Right renal cortex interstitium (tissue), 3 donors: ENCODE measurements around the gene PASK. TPM values are rescaled to one million over a fixed set of nuclear protein-coding genes. Genes with fewer than 3 reads are reported as not detected.
A peak's percentile ranks its signal among the peaks of the same experiment; 100 is the strongest.
"Not testable (repeated sequence)": the region's sequence is repeated elsewhere in the genome, so short reads cannot be mapped to it uniquely, and the experiment has no call there.

Experiments used
- DNase-seq, 3 donors: peaks; one replicate each; pipeline ENCODE4 v3.0.0-alpha.2; 2013; ENCODE audit warnings: low read depth in 3 of 3, low spot score in 2 of 3
- polyA plus RNA-seq, 3 donors: library from polyadenylated mRNA; unstranded; fragments of 120-200 nt; gene quantifications; one replicate each; pipeline ENCODE4 v1.2.1, GENCODE V29; 2013; ENCODE audit not compliant: insufficient read length in 3 of 3

PASK gene
- polyA plus RNA-seq = 10 to 100 TPM; 11.9 to 14.7 (median 13.0) TPM

- DNase-seq = peak; percentile 80 to 91 (median 82)
Observed at GRCh38 chr2:241148891-241149674, at the start of gene PASK. Gene PASK, minus strand, starts transcription at chr2:241149472. Its CDS starts 6,440 bp downstream, at chr2:241143032.

DNA sequence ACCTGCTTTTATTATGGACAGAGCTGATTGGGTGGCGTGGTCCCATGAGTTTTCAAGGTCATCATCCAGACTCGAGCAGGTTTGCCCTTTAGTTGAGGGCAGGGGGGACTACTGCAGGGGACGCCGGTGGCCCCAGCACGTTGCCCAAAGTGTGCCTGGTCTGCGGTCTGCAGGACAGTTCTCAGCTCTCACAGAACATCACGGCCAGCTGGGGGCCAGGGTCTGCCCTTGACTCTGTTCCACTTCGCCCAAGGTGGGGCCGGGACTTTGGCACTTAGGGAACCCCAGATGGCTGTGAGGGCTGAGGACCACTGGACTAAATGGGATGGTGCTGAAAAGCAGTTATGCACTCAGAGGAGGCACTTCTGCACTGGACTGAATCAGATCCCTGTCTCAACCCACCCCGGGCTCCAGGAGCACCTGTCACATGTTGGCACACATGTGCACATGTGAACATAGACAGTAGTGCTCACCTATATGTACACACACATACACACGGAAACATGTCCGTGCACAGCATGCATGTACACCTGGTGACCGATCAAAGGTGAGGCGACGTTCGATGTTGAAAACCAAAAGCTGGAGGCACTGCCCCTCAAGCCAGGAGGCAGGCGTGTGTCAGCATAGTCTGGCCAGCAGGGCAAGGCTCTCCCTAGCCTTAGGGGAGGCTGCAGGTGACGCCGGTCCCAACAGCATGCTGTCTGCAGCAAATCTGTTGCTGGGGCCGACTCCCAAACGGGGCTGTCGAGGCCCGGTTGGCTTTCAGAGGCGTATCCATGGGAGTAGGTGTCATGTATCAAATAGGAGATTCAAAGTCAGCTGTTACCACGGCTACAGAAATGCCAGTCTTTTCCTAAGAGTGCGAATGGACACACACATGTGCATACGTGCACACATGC is 49.4 kb upstream of the PASK start:
- DNase-seq = no peak

- no peak for DNase-seq
Observed at GRCh38 chr2:241197947-241198346, 48.7 kb upstream of the PASK start.

- DNase-seq = not testable (repeated sequence)
Observed at GRCh38 chr2:241197246-241197645, 48.0 kb upstream of the PASK start.

- no peak for DNase-seq
Observed at GRCh38 chr2:241195506-241196130, 46.3 kb upstream of the PASK start.

DNA sequence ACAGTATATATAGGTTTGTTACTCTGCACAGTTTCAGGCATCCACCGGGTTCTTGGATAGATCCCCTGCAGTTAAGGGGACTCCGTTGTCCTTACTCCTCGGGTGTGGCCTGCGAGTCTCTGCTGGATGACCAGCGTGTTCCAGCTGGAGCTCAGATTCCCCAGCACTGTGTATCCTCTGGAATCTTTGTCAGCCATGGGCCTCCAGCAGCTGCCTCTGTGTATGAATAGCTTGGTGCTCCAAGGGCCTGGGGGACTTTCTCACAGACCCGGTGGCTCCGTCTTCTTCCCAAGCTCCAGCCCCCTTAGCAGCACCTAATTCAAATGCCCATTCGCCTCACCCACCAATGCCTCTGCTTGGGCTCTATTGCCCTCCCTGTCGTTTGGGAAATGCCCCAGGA is 45.5 kb upstream of the PASK start:
- DNase-seq = no peak

DNA sequence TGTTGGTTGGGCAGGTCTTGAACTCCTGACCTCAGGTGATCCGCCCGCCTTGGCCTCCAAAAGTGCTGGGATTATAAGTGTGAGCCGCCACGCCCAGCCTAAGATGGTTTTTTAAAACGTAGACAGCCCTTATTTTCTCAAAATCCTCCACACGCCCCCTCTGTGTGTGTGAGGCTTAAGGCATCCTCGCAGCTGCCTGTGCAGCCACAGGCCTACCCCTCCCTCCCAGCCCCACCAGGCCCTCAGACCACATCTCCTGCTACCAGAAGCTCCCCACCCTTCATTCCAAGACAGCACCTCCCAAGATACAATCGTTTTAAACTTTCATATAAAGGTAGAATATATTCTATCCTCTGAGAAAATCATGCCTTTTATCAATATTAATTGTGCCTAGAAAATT is 44.0 kb upstream of the PASK start:
- no peak for DNase-seq

GRCh38 chr2:241191081-241191480 is 41.8 kb upstream of the PASK start:
- DNase-seq = no peak

DNA sequence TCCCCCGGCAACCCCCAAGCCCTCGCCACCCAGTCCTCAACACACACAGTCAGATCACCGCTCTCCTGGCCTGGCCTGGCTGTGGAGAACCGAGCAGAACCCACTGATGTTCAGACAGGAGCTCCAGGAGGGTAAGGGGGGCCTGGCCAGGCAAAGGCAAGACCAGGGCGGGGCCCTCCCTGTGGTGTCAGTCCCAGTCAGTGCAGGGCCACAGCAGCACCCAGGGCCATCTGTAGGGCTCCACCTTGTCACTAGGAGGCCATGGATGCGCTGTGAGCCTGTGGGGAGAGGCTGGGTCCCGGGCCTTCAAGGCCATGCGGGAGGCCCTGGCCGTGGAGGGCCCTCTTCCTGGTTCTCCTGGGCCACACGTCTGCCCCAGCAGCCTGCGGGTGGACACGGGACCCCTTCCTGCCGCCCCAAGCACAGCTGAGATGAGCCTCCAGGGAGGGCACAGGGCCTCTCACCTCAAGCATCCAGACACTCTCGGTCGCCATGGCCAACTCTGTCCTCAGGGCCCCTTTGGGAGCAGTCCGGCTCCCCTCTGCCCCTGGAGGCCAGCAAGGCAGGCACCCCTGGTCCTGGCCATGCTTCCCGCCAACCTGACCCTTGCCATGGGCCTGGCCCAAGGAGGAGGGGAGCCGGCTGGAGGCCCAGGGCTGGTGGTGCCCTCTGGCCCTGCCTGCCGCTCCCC is 41.2 kb upstream of the PASK start:
- DNase-seq = no peak

DNA sequence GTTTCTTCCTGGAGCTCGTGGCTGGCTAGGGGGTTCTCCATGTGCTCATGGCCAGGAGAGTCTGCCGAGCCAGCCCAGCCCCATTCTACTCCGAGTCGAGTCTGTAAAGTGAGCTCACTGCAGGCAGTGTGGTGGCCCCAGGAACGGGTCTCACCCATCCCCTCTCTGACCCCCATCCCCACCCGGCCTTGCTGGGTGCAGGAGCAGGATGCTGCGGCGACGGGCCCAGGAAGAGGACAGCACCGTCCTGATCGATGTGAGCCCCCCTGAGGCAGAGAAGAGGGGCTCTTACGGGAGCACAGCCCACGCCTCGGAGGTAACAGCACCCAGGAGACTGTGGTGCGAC is 40.6 kb upstream of the PASK start:
- DNase-seq = no peak

DNA sequence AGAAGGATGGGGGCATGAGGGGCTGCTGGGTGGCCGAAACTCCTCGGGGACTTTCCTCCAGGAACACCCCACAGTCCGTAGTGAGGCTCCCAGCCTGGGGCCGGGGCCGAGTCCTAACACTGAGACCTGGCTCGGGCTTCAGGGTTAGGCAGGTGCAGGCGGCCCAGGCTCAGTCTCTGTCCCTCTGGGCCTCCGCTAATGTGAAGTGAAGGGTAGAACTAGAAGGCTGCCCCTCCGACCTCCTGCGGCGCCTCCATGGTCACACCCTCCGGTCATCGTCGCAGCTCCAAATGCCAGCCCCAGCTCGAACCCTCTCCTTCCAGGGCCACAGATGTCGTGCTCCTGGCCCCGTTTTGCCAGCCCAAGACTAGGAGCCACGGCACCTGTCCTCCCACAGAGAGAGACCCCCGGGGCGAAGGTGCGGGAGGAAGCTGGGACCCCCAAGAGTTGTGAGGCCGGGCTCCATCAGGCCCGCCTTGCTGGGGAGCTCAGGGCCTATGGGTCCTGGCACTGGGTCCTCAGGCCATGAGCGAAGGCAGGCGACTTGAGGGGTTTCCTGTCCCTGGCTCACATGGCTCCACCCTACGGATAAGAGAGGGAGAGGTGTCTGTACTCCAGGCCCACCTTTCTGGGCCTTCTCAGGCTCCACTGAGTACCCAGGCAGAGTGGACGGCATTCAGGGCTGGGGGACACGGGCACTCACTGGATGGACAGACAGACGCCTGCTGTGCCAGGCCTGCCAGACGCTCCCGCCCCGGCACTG is 40.0 kb upstream of the PASK start:
- no peak for DNase-seq

DNA sequence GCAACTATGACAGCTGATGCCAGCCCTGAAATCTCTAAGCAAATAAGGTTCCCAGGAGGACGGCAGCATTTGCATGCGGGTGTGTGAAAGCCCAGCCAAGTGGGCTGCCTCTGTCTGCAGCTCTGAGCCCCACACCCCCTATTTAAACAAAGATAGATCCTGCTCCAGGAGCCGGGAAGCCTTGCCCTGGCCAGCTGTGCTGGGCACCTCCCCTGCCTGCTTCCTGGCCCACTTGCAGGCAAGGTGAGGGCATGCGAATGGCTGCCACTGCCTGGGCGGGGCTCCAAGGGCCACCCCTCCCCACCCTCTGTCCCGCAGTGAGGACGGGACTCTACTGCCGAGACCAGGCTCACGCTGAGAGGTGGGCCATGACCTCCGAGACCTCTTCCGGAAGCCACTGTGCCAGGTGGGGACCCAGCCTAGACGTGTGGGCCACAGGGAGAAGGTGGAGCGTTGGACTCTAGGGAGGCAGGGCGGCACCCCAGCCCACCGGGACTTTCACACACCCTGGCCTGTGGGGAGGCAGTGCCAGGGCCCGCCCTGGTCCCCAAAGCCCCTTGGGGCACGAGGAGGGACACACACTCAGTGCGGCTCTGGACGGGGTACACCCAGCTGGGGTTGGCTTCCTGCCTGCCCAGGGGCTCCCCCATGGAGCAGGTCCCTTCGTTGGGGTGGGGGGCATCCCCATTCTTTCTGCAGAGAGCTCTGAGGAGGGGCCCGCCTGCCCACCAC is 39.3 kb upstream of the PASK start, which contains the start of gene ANO7:
ANO7 (plus strand) TSS at position 317 of the 732 bp plus-strand sequence. CDS start 1,387 bp downstream, outside the sequence.
- DNase-seq = no peak

GRCh38 chr2:241187918-241188234 is 38.6 kb upstream of the PASK start:
- DNase-seq = no peak

- no peak for DNase-seq
Observed at GRCh38 chr2:241187101-241187917, 38.0 kb upstream of the PASK start.

DNA sequence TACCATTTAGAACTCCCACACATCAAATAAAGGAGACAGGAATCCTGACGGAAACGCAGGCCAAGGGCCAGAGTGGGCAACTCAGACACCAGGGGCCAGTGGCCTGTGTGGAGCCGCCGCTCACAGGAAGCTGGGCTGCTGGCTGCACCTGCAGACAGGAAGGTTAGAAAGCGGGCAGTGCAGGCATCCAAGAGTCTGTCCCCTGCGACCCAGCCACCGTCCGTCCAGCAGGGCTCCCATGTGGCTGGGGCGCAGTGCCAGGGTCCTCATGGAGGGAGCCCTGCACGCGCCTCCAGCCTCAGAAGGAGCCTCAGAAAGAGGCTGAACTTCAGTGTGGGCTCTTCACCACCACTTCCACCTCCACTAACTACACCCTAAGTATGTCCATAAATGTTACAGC is 36.7 kb upstream of the PASK start:
- no peak for DNase-seq

- DNase-seq = no peak
Observed at GRCh38 chr2:241184901-241185300, 35.6 kb upstream of the PASK start.

DNA sequence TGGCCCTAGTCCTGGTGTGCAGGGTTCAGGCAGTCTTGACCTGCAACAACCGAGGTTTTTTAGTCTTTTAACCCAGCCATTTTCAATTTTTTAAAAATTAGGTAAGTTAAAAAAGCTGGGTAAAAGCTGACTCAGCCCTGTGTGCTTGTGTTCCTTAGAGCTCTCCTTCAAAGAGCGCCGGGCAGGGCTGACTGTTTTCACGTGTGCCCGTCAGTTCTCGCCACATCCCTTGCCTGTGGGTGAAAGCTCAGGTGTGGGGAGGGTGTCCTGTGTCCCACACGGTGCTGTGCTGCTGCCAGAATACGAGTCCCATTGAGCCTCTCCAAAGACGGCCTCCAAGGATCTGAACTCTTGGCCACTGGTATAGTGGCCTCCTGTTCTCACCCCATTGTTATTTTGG is 33.9 kb upstream of the PASK start:
- no peak for DNase-seq

DNA sequence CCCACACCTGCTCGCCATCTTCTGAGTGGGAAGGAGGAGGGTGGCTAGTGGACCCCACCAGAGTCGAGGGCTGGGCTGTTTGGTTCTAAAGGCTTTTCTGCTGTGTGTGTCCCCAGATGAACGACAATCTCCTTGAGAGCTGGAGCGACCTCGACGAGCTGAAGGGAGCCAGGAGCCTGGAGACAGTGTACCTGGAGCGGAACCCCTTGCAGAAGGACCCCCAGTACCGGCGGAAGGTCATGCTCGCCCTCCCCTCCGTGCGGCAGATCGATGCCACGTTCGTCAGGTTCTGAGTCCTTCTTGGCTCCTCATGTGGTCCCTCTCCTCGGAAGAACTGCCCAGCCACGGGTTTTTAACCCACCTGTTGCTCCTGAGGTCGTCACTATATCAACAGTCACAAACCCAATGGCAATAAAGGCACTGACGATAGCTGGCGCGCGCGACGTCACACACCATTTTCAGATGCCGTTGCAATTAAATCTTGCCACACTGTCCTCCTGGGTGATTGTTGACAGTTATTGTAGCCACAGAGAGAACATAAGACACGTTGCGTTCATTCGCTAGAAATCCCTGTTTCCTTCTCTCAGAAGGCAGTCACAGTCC is 33.4 kb upstream of the PASK start:
- no peak for DNase-seq
